Keratinocyte (primary cell): Measurements from ENCODE around the gene EXOSC5. TPM values are rescaled to one million over a fixed set of nuclear protein-coding genes. Genes with fewer than 3 reads are reported as not detected.

Experiments
- DNase-seq: peaks from one replicate; pipeline ENCODE4 v3.0.0-alpha.2; 2011; ENCODE audit warnings: low read depth, missing footprints, low spot score
- FAIRE-seq: peaks from 2 replicates; lab custom pipeline; 2011; peaks lifted over from hg19 to GRCh38; lab: Jason Lieb, UNC
- H2AFZ ChIP-seq: 2 replicates; pipeline ENCODE4 v1.6.0; 2012; ENCODE audit warnings: low read length, control low read depth, inconsistent platforms; ENCODE audit not compliant: control insufficient read depth
- H3K27ac ChIP-seq: 2 replicates; pipeline ENCODE4 v1.5.1; 2011; ENCODE audit warnings: low read length; ENCODE audit not compliant: control insufficient read depth, insufficient read depth
- H3K27me3 ChIP-seq: 3 replicates; pipeline ENCODE4 v1.6.0; 2011; ENCODE audit warnings: low read length; ENCODE audit not compliant: control insufficient read depth, insufficient read depth; ENCODE audit errors: extremely low read depth
- H3K36me3 ChIP-seq, 2 experiments: 2 replicates in 1 of 2; 3 replicates in 1 of 2; pipeline ENCODE4 v1.5.1; 2011; ENCODE audit warnings: low read length in 2 of 2, mild to moderate bottlenecking in 1 of 2; ENCODE audit not compliant: control insufficient read depth in 2 of 2, insufficient read depth in 2 of 2; ENCODE audit errors: extremely low read depth in 1 of 2
- H3K4me1 ChIP-seq: 3 replicates; pipeline ENCODE4 v1.5.1; 2011; ENCODE audit warnings: low read length; ENCODE audit not compliant: control insufficient read depth, insufficient read depth; ENCODE audit errors: extremely low read depth
- H3K4me2 ChIP-seq: 3 replicates; pipeline ENCODE4 v1.6.0; 2011; ENCODE audit warnings: low read depth, low read length; ENCODE audit not compliant: control insufficient read depth, insufficient read depth; ENCODE audit errors: extremely low read depth
- H3K4me3 ChIP-seq, 3 experiments: fragments of 200-600 bp in 1 of 3; sonication (generic) in 1 of 3; 2 replicates in 2 of 3; 3 replicates in 1 of 3; pipeline ENCODE4 v1.5.1; 2011 to 2016; ENCODE audit warnings: low read length in 3 of 3, mild to moderate bottlenecking in 3 of 3, control low read depth in 2 of 3, inconsistent platforms in 1 of 3, low read depth in 1 of 3, mixed read lengths in 1 of 3, mixed run types in 1 of 3, moderate library complexity in 1 of 3; ENCODE audit not compliant: control insufficient read depth in 2 of 3, insufficient read depth in 2 of 3; ENCODE audit errors: extremely low read depth in 1 of 3
- H3K79me2 ChIP-seq: 2 replicates; pipeline ENCODE4 v1.6.0; 2012; ENCODE audit warnings: low read length; ENCODE audit not compliant: control insufficient read depth, insufficient read depth
- H3K9ac ChIP-seq: 3 replicates; pipeline ENCODE4 v1.6.0; 2011; ENCODE audit warnings: low read length; ENCODE audit not compliant: control insufficient read depth, insufficient read depth; ENCODE audit errors: extremely low read depth
- H3K9me1 ChIP-seq: 3 replicates; pipeline ENCODE4 v1.6.0; 2011; ENCODE audit warnings: low read length; ENCODE audit not compliant: control insufficient read depth, insufficient read depth; ENCODE audit errors: extremely low read depth
- H3K9me3 ChIP-seq: 2 replicates; pipeline ENCODE4 v1.5.1; 2012; ENCODE audit warnings: low read depth, low read length; ENCODE audit not compliant: control insufficient read depth
- H4K20me1 ChIP-seq: 3 replicates; pipeline ENCODE4 v1.6.0; 2011; ENCODE audit warnings: low read length; ENCODE audit not compliant: control insufficient read depth, insufficient read depth; ENCODE audit errors: extremely low read depth
- CTCF ChIP-seq, 3 experiments: IDR thresholded peaks in 1 of 3; conservative IDR thresholded peaks in 1 of 3; optimal IDR thresholded peaks in 1 of 3; 2 replicates in 2 of 3; 3 replicates in 1 of 3; pipeline versions ENCODE3 to v1.5.1; 2011; ENCODE audit warnings: low read length in 3 of 3, mild to moderate bottlenecking in 3 of 3, moderate library complexity in 2 of 3, control low read depth in 1 of 3, inconsistent platforms in 1 of 3; ENCODE audit not compliant: insufficient read depth in 2 of 3; ENCODE audit errors: extremely low read depth in 1 of 3
- EZH2 ChIP-seq: IDR thresholded peaks from one replicate; pipeline ENCODE4 v1.6.1; 2012; ENCODE audit warnings: inconsistent platforms, mild to moderate bottlenecking, low read length, moderate library complexity
- dilution Hi-C: fragments of 300-500 bp; cut with MboI; formaldehyde crosslinking; loops from one replicate; pipeline ENCODE4 v1.7.0; 2020; ENCODE audit warnings: low sequenced_read_pairs; ENCODE audit not compliant: extremely low pct_ligation_motif_present
- polyA plus RNA-seq, 5 experiments: library from polyadenylated mRNA; depleted of rRNA in 3 of 5; stranded (reverse) in 3 of 5; stranded (forward) in 1 of 5; unstranded in 1 of 5; fragments of >200 nt; gene quantifications; 1 replicate in 1 of 5; 2 replicates in 3 of 5; 3 replicates in 1 of 5; pipeline versions ENCODE4 v1.2.1 to v1.2.3, GENCODE V29; 2011 to 2012; ENCODE audit warnings: missing spikeins in 2 of 5, low read depth in 1 of 5, low replicate concordance in 1 of 5

EXOSC5 gene
- polyA plus RNA-seq, 1 donor (not counting 4 experiments of a cell fraction or from before 2014, with no cell fraction given): 12.5 TPM

GRCh38 chr19:41363753-41364523, 33.2 kb downstream of the EXOSC5 start, which contains the start of gene B9D2:
B9D2 (minus strand) TSS chr19:41364149; CDS start chr19:41363519, 630 bp downstream.
- Histone ChIP-seq H3K9me3 (no peaks in the 10 kb centered on the region), H3K4me2 (peak within 1 kb of the TSS; percentile 91), H3K4me3 (peak within 1 kb of the TSS; percentile 70 to 88 (median 74)), H3K4me1 (peaks cover 26% of the 10 kb centered on the region), H2AFZ (peak within 1 kb of the TSS; percentile 83), H3K9me1 (peaks cover 2% of the 10 kb centered on the region), H4K20me1 (no peaks in the 10 kb centered on the region), H3K36me3 (no peaks in the 10 kb centered on the region), H3K9ac (peak within 1 kb of the TSS; percentile 91), H3K27ac (peak within 1 kb of the TSS; percentile 82), H3K27me3 (no peaks in the 10 kb centered on the region), H3K79me2 (peaks cover 10% of the 10 kb centered on the region)
- dilution Hi-C loops: no loop called here
- TF ChIP-seq EZH2 (no peak), CTCF (optimal IDR thresholded peaks at IDR 0.05 in 1 of 3, IDR thresholded peaks at IDR 0.05 in 1 of 3, conservative IDR thresholded peaks at IDR 0.05 in 1 of 3; ENCODE audit: extremely low read depth in 1 of 3, insufficient read depth in 2 of 3, low read length in 3 of 3) (no peak)
- FAIRE-seq (peak; percentile 78), DNase-seq (peak; percentile 97)

GRCh38 chr19:41363371-41363752, 33.8 kb downstream of the EXOSC5 start:
- Histone ChIP-seq H3K9me1 (peaks cover 2% of the 10 kb centered on the region), H4K20me1 (no peaks in the 10 kb centered on the region), H3K27ac (peak overlapping the region; percentile 82), H3K4me2 (peak overlapping the region; percentile 82), H3K9me3 (no peaks in the 10 kb centered on the region), H3K4me3 (peak overlapping the region; percentile 70 to 88 (median 74)), H3K79me2 (peaks cover 10% of the 10 kb centered on the region), H3K36me3 (no peaks in the 10 kb centered on the region), H3K9ac (peak overlapping the region; percentile 91), H3K4me1 (peaks cover 26% of the 10 kb centered on the region), H3K27me3 (no peaks in the 10 kb centered on the region), H2AFZ (peak overlapping the region; percentile 44)
- no peak for FAIRE-seq
- DNase-seq: no peak
- dilution Hi-C loops: no loop called here
- TF ChIP-seq CTCF (optimal IDR thresholded peaks at IDR 0.05 in 1 of 3, IDR thresholded peaks at IDR 0.05 in 1 of 3, conservative IDR thresholded peaks at IDR 0.05 in 1 of 3; ENCODE audit: extremely low read depth in 1 of 3, insufficient read depth in 2 of 3, low read length in 3 of 3): no peak
